Endothelial cell of umbilical vein (primary cell): ENCODE measurements around the gene FXYD7. TPM values are rescaled to one million over a fixed set of nuclear protein-coding genes. Genes with fewer than 3 reads are reported as not detected.

Experiments used
- BruUV-seq: library from RNA; stranded (reverse); fragments of 400-500 nt; replicated peaks from 2 replicates; lab custom pipeline; 2021; lab: Mats Ljungman, UMichigan
- CTCF ChIA-PET: fragments of 300-600, 350-600 bp; sonication (Branson Sonifier 250); formaldehyde crosslinking; loops from one replicate; lab custom pipeline; 2021; ENCODE audit warnings: antibody characterized with exemption, inconsistent platforms; lab: Charles Lee
- POLR2A ChIA-PET: fragments of 300-600, 350-600 bp; sonication (Branson Sonifier 250); formaldehyde crosslinking; loops from one replicate; lab custom pipeline; 2021; ENCODE audit warnings: antibody characterized with exemption, inconsistent platforms; lab: Charles Lee
- DNase-seq: peaks from one replicate; pipeline ENCODE4 v3.0.0-alpha.2; 2011; ENCODE audit warnings: low read depth, low spot score
- FAIRE-seq: peaks from 2 replicates; lab custom pipeline; 2011; peaks lifted over from hg19 to GRCh38; lab: Jason Lieb, UNC
- H2AFZ ChIP-seq: 2 replicates; pipeline ENCODE4 v1.6.0; 2012; ENCODE audit warnings: low read depth, low read length, control low read depth, inconsistent platforms
- H3K27ac ChIP-seq: 2 replicates; pipeline ENCODE4 v1.5.1; 2011; ENCODE audit warnings: low read depth, mild to moderate bottlenecking, control low read depth, low read length, moderate library complexity; ENCODE audit not compliant: insufficient read depth
- H3K27me3 ChIP-seq, 2 experiments: 2 replicates each; pipeline versions ENCODE4 v1.6.0 to v1.6.1; 2011; ENCODE audit warnings: low read length in 2 of 2, mixed read lengths in 1 of 2; ENCODE audit not compliant: control insufficient read depth in 2 of 2, insufficient read depth in 2 of 2
- H3K36me3 ChIP-seq, 2 experiments: 2 replicates in 1 of 2; 3 replicates in 1 of 2; pipeline ENCODE4 v1.5.1; 2011; ENCODE audit warnings: low read length in 2 of 2, mild to moderate bottlenecking in 1 of 2, moderate library complexity in 1 of 2; ENCODE audit not compliant: control insufficient read depth in 2 of 2, insufficient read depth in 2 of 2; ENCODE audit errors: extremely low read depth in 1 of 2
- H3K4me1 ChIP-seq: 3 replicates; pipeline ENCODE4 v1.5.1; 2011; ENCODE audit warnings: mild to moderate bottlenecking, low read length; ENCODE audit not compliant: control insufficient read depth, insufficient read depth; ENCODE audit errors: extremely low read depth
- H3K4me2 ChIP-seq: 2 replicates; pipeline ENCODE4 v1.6.1; 2011; ENCODE audit warnings: low read length, control low read depth, mixed read lengths; ENCODE audit not compliant: insufficient read depth
- H3K4me3 ChIP-seq, 3 experiments: fragments of 200-600 bp in 1 of 3; sonication (generic), shearing (Covaris generic) in 1 of 3; replicated peaks in 1 of 3; 2 replicates each; pipeline ENCODE4 v1.5.1; 2011 to 2016; ENCODE audit warnings: control low read depth in 3 of 3, low read length in 3 of 3, mild to moderate bottlenecking in 2 of 3, inconsistent platforms in 1 of 3, low read depth in 1 of 3, moderate library complexity in 1 of 3; ENCODE audit not compliant: insufficient read depth in 1 of 3
- H3K79me2 ChIP-seq: 2 replicates; pipeline ENCODE4 v1.6.0; 2012; ENCODE audit warnings: low read length, inconsistent platforms; ENCODE audit not compliant: control insufficient read depth, insufficient read depth
- H3K9ac ChIP-seq: replicated peaks from 2 replicates; pipeline ENCODE3; 2011; ENCODE audit warnings: low read length, control low read depth; ENCODE audit not compliant: insufficient read depth; ENCODE audit errors: extremely low read depth
- H3K9me1 ChIP-seq: replicated peaks from 3 replicates; pipeline ENCODE4 v1.6.0; 2011; ENCODE audit warnings: mild to moderate bottlenecking, low read length; ENCODE audit not compliant: control insufficient read depth, insufficient read depth; ENCODE audit errors: extremely low read depth
- H3K9me3 ChIP-seq: replicated peaks from 2 replicates; pipeline ENCODE4 v1.5.1; 2012; ENCODE audit warnings: low read length, inconsistent platforms; ENCODE audit not compliant: control insufficient read depth, insufficient read depth
- H4K20me1 ChIP-seq: replicated peaks from 2 replicates; pipeline ENCODE3; 2011; ENCODE audit warnings: mild to moderate bottlenecking, low read length; ENCODE audit not compliant: control insufficient read depth, insufficient read depth; ENCODE audit errors: extremely low read depth
- CTCF ChIP-seq, 2 donors: IDR thresholded peaks; 1 replicate in 1 of 2; 2 replicates in 1 of 2; pipeline ENCODE4 v1.5.1; 2011; ENCODE audit warnings: low read length in 2 of 2, mild to moderate bottlenecking in 2 of 2, moderate library complexity in 2 of 2, control low read depth in 1 of 2, inconsistent platforms in 1 of 2, low read depth in 1 of 2; ENCODE audit not compliant: insufficient read depth in 1 of 2; ENCODE audit errors: extremely low read depth in 1 of 2
- EZH2 ChIP-seq: IDR thresholded peaks from 2 replicates; pipeline ENCODE4 v1.6.1; 2012; ENCODE audit warnings: borderline replicate concordance, low read depth, mild to moderate bottlenecking, moderate library complexity, low read length, inconsistent platforms; ENCODE audit not compliant: severe bottlenecking
- FOS ChIP-seq: IDR thresholded peaks from 2 replicates; pipeline ENCODE4 v1.6.1; 2011; ENCODE audit warnings: mild to moderate bottlenecking, low read length, moderate library complexity, borderline replicate concordance; ENCODE audit not compliant: insufficient read depth
- GATA2 ChIP-seq: IDR thresholded peaks from 2 replicates; pipeline ENCODE4 v1.7.0; 2011; ENCODE audit warnings: low read depth, mild to moderate bottlenecking, moderate library complexity, mixed read lengths, low read length; ENCODE audit not compliant: insufficient read length, insufficient read depth
- JUN ChIP-seq: IDR thresholded peaks from 2 replicates; pipeline ENCODE4 v1.6.1; 2011; ENCODE audit warnings: borderline replicate concordance, low read depth; ENCODE audit not compliant: insufficient read length, insufficient read depth
- MAX ChIP-seq: IDR thresholded peaks from 2 replicates; pipeline ENCODE4 v1.6.1; 2011; ENCODE audit not compliant: insufficient read depth, insufficient read length
- MYC ChIP-seq: IDR thresholded peaks from one replicate; pipeline ENCODE4 v1.6.1; 2011; ENCODE audit warnings: mild to moderate bottlenecking, low read depth, low read length
- POLR2A ChIP-seq: IDR thresholded peaks from 2 replicates; pipeline ENCODE4 v1.6.1; 2012; ENCODE audit warnings: low read depth, mild to moderate bottlenecking, control low read depth, low read length
- POLR2AphosphoS5 ChIP-seq: IDR thresholded peaks from 2 replicates; pipeline ENCODE4 v1.6.1; 2012; ENCODE audit warnings: low read depth, mild to moderate bottlenecking, control low read depth, low read length, moderate library complexity; ENCODE audit not compliant: insufficient read depth
- dilution Hi-C: fragments of 300-500 bp; cut with MboI; formaldehyde crosslinking; loops from one replicate; pipeline ENCODE4 v1.15.0; 2019; ENCODE audit warnings: low sequenced_read_pairs; ENCODE audit not compliant: extremely low pct_ligation_motif_present
- intact Hi-C: fragments of 100-400 bp; cut with micrococcal nuclease; formaldehyde crosslinking; loops from one replicate; pipeline ENCODE4 v1.10.0; 2022
- polyA plus RNA-seq, 4 experiments: library from polyadenylated mRNA; depleted of rRNA in 3 of 4; stranded (reverse) in 3 of 4; unstranded in 1 of 4; fragments of >200 nt; gene quantifications; 2 replicates each; pipeline versions ENCODE4 v1.2.1 to v1.2.3, GENCODE V29; 2011 to 2012; ENCODE audit warnings: missing spikeins in 1 of 4
- total RNA-seq: library from RNA; stranded (reverse); gene quantifications from 2 replicates; pipeline ENCODE4 v1.2.3, GENCODE V29; 2021

FXYD7 gene
- total and polyA plus RNA-seq, 2 donors (not counting 3 experiments of a cell fraction or from before 2014, with no cell fraction given), result not detected

GRCh38 chr19:35184267-35184666, 41.2 kb downstream of the FXYD7 start:
- H3K27ac ChIP-seq, result no peak overlapping the region
- DNase-seq, result no peak
- H2AFZ ChIP-seq, result no peak overlapping the region
- H3K4me1 ChIP-seq, result peaks cover 4% of the 10 kb centered on the region
- BruUV-seq, result no TSS peak
- FAIRE-seq, result no peak
- POLR2A ChIA-PET, result no interaction called here
- no peak for TF ChIP-seq CTCF (IDR thresholded peaks at IDR 0.05; ENCODE audit: extremely low read depth in 1 of 2, insufficient read depth in 1 of 2, low read depth in 1 of 2, low read length in 2 of 2)
- no peak for TF ChIP-seq POLR2AphosphoS5
- no peak for TF ChIP-seq EZH2
- no peak for TF ChIP-seq MAX
- no peak for TF ChIP-seq POLR2A
- TF ChIP-seq MYC, result no peak
- TF ChIP-seq JUN, result no peak
- TF ChIP-seq FOS, result no peak
- no peak for TF ChIP-seq GATA2
- H3K36me3 ChIP-seq, result no peaks in the 10 kb centered on the region
- CTCF ChIA-PET, result no interaction called here
- no peak overlapping the region for H3K4me2 ChIP-seq
- peaks cover 0 to 2% of the 10 kb centered on the region in 2 experiments for H3K27me3 ChIP-seq
- intact Hi-C loops, result no loop called here
- H3K9me3 ChIP-seq, result no peaks in the 10 kb centered on the region
- H3K4me3 ChIP-seq, result no peak overlapping the region
- no peaks in the 10 kb centered on the region for H4K20me1 ChIP-seq
- H3K79me2 ChIP-seq, result no peaks in the 10 kb centered on the region
- no peaks in the 10 kb centered on the region for H3K9me1 ChIP-seq
- dilution Hi-C loops, result no loop called here
- H3K9ac ChIP-seq, result no peak overlapping the region
